ENCODE data around the gene DST.

Gene DST

GRCh38 chr6:56420296-56420695 is 222.4 kb downstream of the DST start:
- H2AFZ ChIP-seq (ENCODE audit: low read length): no peak overlapping the region
- no peak for DNase-seq
- H3K79me2 ChIP-seq (ENCODE audit: low read length): no peaks in the 10 kb centered on the region
- H3F3A ChIP-seq (ENCODE audit: insufficient read depth, low read length): no peaks in the 10 kb centered on the region
- TF ChIP-seq EZH2phosphoT487 (IDR thresholded peaks at IDR 0.05; ENCODE audit: low read length) (no peak), EZH2 (optimal IDR thresholded peaks at IDR 0.05; ENCODE audit: low read depth, low read length) (no peak)
- TF ChIP-seq, protein P1, sequence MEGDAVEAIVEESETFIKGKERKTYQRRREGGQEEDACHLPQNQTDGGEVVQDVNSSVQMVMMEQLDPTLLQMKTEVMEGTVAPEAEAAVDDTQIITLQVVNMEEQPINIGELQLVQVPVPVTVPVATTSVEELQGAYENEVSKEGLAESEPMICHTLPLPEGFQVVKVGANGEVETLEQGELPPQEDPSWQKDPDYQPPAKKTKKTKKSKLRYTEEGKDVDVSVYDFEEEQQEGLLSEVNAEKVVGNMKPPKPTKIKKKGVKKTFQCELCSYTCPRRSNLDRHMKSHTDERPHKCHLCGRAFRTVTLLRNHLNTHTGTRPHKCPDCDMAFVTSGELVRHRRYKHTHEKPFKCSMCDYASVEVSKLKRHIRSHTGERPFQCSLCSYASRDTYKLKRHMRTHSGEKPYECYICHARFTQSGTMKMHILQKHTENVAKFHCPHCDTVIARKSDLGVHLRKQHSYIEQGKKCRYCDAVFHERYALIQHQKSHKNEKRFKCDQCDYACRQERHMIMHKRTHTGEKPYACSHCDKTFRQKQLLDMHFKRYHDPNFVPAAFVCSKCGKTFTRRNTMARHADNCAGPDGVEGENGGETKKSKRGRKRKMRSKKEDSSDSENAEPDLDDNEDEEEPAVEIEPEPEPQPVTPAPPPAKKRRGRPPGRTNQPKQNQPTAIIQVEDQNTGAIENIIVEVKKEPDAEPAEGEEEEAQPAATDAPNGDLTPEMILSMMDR (IDR thresholded peaks at IDR 0.05; ENCODE audit: low read length): no peak
- no peak overlapping the region for H3K27ac ChIP-seq (ENCODE audit: low read length)
- no peak overlapping the region for H3K4me2 ChIP-seq (ENCODE audit: low read depth, low read length)
- H3K27me3 ChIP-seq (replicated peaks; ENCODE audit: insufficient read depth, low read length): no peaks in the 10 kb centered on the region
- H3K4me1 ChIP-seq (ENCODE audit: low read length): no peaks in the 10 kb centered on the region
- no peak overlapping the region for H3K9ac ChIP-seq (ENCODE audit: low read length)
- H4K20me1 ChIP-seq (ENCODE audit: insufficient read depth, low read length): no peaks in the 10 kb centered on the region
- no peak overlapping the region for H3K4me3 ChIP-seq (ENCODE audit: low read length)
- H3K9me3 ChIP-seq (replicated peaks; ENCODE audit: insufficient read depth, low read length): no peaks in the 10 kb centered on the region
- no peaks in the 10 kb centered on the region for H3K36me3 ChIP-seq (replicated peaks; ENCODE audit: insufficient read depth, low read length)
- H3K9me2 ChIP-seq (replicated peaks; ENCODE audit: insufficient read depth, low read length): no peaks in the 10 kb centered on the region

- H3K27ac ChIP-seq (ENCODE audit: low read length): no peak overlapping the region
- H3F3A ChIP-seq (ENCODE audit: insufficient read depth, low read length): no peaks in the 10 kb centered on the region
- H3K36me3 ChIP-seq (replicated peaks; ENCODE audit: insufficient read depth, low read length): no peaks in the 10 kb centered on the region
- no peaks in the 10 kb centered on the region for H3K27me3 ChIP-seq (replicated peaks; ENCODE audit: insufficient read depth, low read length)
- no peaks in the 10 kb centered on the region for H3K9me3 ChIP-seq (replicated peaks; ENCODE audit: insufficient read depth, low read length)
- no peaks in the 10 kb centered on the region for H3K9me2 ChIP-seq (replicated peaks; ENCODE audit: insufficient read depth, low read length)
- no peak overlapping the region for H2AFZ ChIP-seq (ENCODE audit: low read length)
- H3K79me2 ChIP-seq (ENCODE audit: low read length): no peaks in the 10 kb centered on the region
- DNase-seq: no peak
- no peaks in the 10 kb centered on the region for H3K4me1 ChIP-seq (ENCODE audit: low read length)
- no peak overlapping the region for H3K4me2 ChIP-seq (ENCODE audit: low read depth, low read length)
- no peaks in the 10 kb centered on the region for H4K20me1 ChIP-seq (ENCODE audit: insufficient read depth, low read length)
- H3K9ac ChIP-seq (ENCODE audit: low read length): no peak overlapping the region
- no peak overlapping the region for H3K4me3 ChIP-seq (ENCODE audit: low read length)
- TF ChIP-seq EZH2 (optimal IDR thresholded peaks at IDR 0.05; ENCODE audit: low read depth, low read length) (no peak), EZH2phosphoT487 (IDR thresholded peaks at IDR 0.05; ENCODE audit: low read length) (no peak)
- TF ChIP-seq, protein P1 (IDR thresholded peaks at IDR 0.05; ENCODE audit: low read length): no peak
Observed at GRCh38 chr6:56419191-56419590, 223.5 kb downstream of the DST start.

DNA sequence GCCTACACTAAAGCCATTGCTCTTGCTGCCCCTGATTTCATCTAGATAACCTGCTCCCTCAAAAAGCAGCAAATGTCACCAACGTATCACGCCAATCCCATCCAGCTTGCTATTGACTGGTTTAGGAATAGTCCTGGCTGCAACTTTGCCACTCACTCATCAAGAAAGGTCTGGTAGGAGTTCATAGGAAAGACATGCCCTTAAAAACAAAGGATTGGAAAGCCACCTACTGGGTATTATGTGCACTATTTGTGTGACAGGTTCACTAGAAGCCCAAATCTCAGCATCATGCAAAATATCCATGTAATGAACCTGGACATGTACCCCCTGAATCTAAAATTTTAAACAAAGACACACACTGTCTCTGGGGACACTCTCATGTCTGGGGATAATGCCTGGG is 224.9 kb downstream of the DST start:
- H4K20me1 ChIP-seq (ENCODE audit: insufficient read depth, low read length): no peaks in the 10 kb centered on the region
- H3K4me2 ChIP-seq (ENCODE audit: low read depth, low read length): no peak overlapping the region
- H3K9me2 ChIP-seq (replicated peaks; ENCODE audit: insufficient read depth, low read length): no peaks in the 10 kb centered on the region
- no peak overlapping the region for H3K9ac ChIP-seq (ENCODE audit: low read length)
- TF ChIP-seq, protein P1 (IDR thresholded peaks at IDR 0.05; ENCODE audit: low read length): no peak
- no peak for TF ChIP-seq EZH2 (optimal IDR thresholded peaks at IDR 0.05; ENCODE audit: low read depth, low read length)
- TF ChIP-seq EZH2phosphoT487 (IDR thresholded peaks at IDR 0.05; ENCODE audit: low read length): no peak
- no peak for DNase-seq
- no peak overlapping the region for H2AFZ ChIP-seq (ENCODE audit: low read length)
- H3K79me2 ChIP-seq (ENCODE audit: low read length): no peaks in the 10 kb centered on the region
- H3K27me3 ChIP-seq (replicated peaks; ENCODE audit: insufficient read depth, low read length): no peaks in the 10 kb centered on the region
- H3K36me3 ChIP-seq (replicated peaks; ENCODE audit: insufficient read depth, low read length): no peaks in the 10 kb centered on the region
- no peaks in the 10 kb centered on the region for H3K9me3 ChIP-seq (replicated peaks; ENCODE audit: insufficient read depth, low read length)
- no peaks in the 10 kb centered on the region for H3K4me1 ChIP-seq (ENCODE audit: low read length)
- no peak overlapping the region for H3K27ac ChIP-seq (ENCODE audit: low read length)
- H3F3A ChIP-seq (ENCODE audit: insufficient read depth, low read length): no peaks in the 10 kb centered on the region
- no peak overlapping the region for H3K4me3 ChIP-seq (ENCODE audit: low read length)
